ENCODE results near the gene TMA7B. TPM values are rescaled to one million over a fixed set of nuclear protein-coding genes. Genes with fewer than 3 reads are reported as not detected.

Gene TMA7B
- polyA plus RNA-seq, 1 experiment, result not detected

- Histone ChIP-seq H3K36me3 (ENCODE audit: control insufficient read depth, insufficient read depth, low read length) (no peaks in the 10 kb centered on the region), H3K27me3 (ENCODE audit: control insufficient read depth, insufficient read depth, low read length) (peaks cover 17% of the 10 kb centered on the region), H3K4me3 (ENCODE audit: low read depth, low read length) (no peak overlapping the region)
- TF ChIP-seq CTCF (IDR thresholded peaks at IDR 0.05; ENCODE audit: insufficient read depth, low read depth, low read length), result no peak
- no peak for DNase-seq (ENCODE audit: low read depth)
- POLR2A ChIA-PET, result no interaction called here
- CTCF ChIA-PET, result interaction anchor here (2.3 kb wide), 1 partner anchor 463 kb away, joined by 5 read pairs; no protein-coding TSS in a partner anchor
Observed at GRCh38 chr22:39997939-39998726, 37.9 kb downstream of the TMA7B start.

- Histone ChIP-seq H3K27me3 (ENCODE audit: control insufficient read depth, insufficient read depth, low read length) (peaks cover 17% of the 10 kb centered on the region), H3K36me3 (ENCODE audit: control insufficient read depth, insufficient read depth, low read length) (no peaks in the 10 kb centered on the region), H3K4me3 (ENCODE audit: low read depth, low read length) (no peak overlapping the region)
- no peak for DNase-seq (ENCODE audit: low read depth)
- no peak for TF ChIP-seq CTCF (IDR thresholded peaks at IDR 0.05; ENCODE audit: insufficient read depth, low read depth, low read length)
- ChIA-PET POLR2A (no interaction called here), CTCF (interaction anchor here (1.1 to 2.2 kb wide), 2 partner anchors 25 to 28 kb away, joined by 4 to 9 read pairs; no protein-coding TSS in a partner anchor)
Observed at GRCh38 chr22:39999144-39999757, 39.1 kb downstream of the TMA7B start.

GRCh38 chr22:40000171-40000570, 40.0 kb downstream of the TMA7B start:
- H3K27me3 ChIP-seq (ENCODE audit: control insufficient read depth, insufficient read depth, low read length), result peaks cover 16% of the 10 kb centered on the region
- no peak overlapping the region for H3K4me3 ChIP-seq (ENCODE audit: low read depth, low read length)
- no peak for DNase-seq (ENCODE audit: low read depth)
- CTCF ChIA-PET, result interaction anchor here (1.1 to 2.2 kb wide), 3 partner anchors 9 to 29 kb away, joined by 4 to 9 read pairs (median 5); no protein-coding TSS in a partner anchor
- TF ChIP-seq CTCF (IDR thresholded peaks at IDR 0.05; ENCODE audit: insufficient read depth, low read depth, low read length), result no peak
- no peaks in the 10 kb centered on the region for H3K36me3 ChIP-seq (ENCODE audit: control insufficient read depth, insufficient read depth, low read length)
- POLR2A ChIA-PET, result no interaction called here

- no peaks in the 10 kb centered on the region for H3K36me3 ChIP-seq (ENCODE audit: control insufficient read depth, insufficient read depth, low read length)
- H3K27me3 ChIP-seq (ENCODE audit: control insufficient read depth, insufficient read depth, low read length), result peaks cover 8% of the 10 kb centered on the region
- POLR2A ChIA-PET, result no interaction called here
- CTCF ChIA-PET, result interaction anchor here (1.4 to 2.2 kb wide), 2 partner anchors 10 to 23 kb away, joined by 5 to 9 read pairs; no protein-coding TSS in a partner anchor
- no peak overlapping the region for H3K4me3 ChIP-seq (ENCODE audit: low read depth, low read length)
- no peak for DNase-seq (ENCODE audit: low read depth)
- no peak for TF ChIP-seq CTCF (IDR thresholded peaks at IDR 0.05; ENCODE audit: insufficient read depth, low read depth, low read length)
Observed at GRCh38 chr22:40001106-40001505, 40.9 kb downstream of the TMA7B start.

GRCh38 chr22:40001800-40002577, 41.8 kb downstream of the TMA7B start:
- peaks cover 6% of the 10 kb centered on the region for H3K27me3 ChIP-seq (ENCODE audit: control insufficient read depth, insufficient read depth, low read length)
- CTCF ChIA-PET, result interaction anchor here (2.2 kb wide), 1 partner anchor 23 kb away, joined by 9 read pairs; no protein-coding TSS in a partner anchor
- no peaks in the 10 kb centered on the region for H3K36me3 ChIP-seq (ENCODE audit: control insufficient read depth, insufficient read depth, low read length)
- POLR2A ChIA-PET, result no interaction called here
- H3K4me3 ChIP-seq (ENCODE audit: low read depth, low read length), result no peak overlapping the region
- no peak for DNase-seq (ENCODE audit: low read depth)
- no peak for TF ChIP-seq CTCF (IDR thresholded peaks at IDR 0.05; ENCODE audit: insufficient read depth, low read depth, low read length)
